HEK293 (cell line): ENCODE measurements around the gene ACIN1.
A peak's percentile ranks its signal among the peaks of the same experiment; 100 is the strongest.

Experiments used
- CTCF ChIA-PET: fragments of 350-600 bp; formaldehyde crosslinking; extraction: SDS; loops from one replicate; lab custom pipeline; 2021; ENCODE audit warnings: antibody characterized with exemption; lab: Yijun Ruan, JAX
- POLR2A ChIA-PET: fragments of 300-600 bp; formaldehyde crosslinking; extraction: SDS; loops from one replicate; lab custom pipeline; 2020; ENCODE audit warnings: antibody characterized with exemption, inconsistent platforms; lab: Yijun Ruan, JAX
- H3K27ac ChIP-seq: fragments of 200-500 bp; sonication (Bioruptor generic); 2 replicates; pipeline ENCODE4 v1.5.1; 2014; ENCODE audit warnings: low read depth, low read length, control low read depth, inconsistent platforms; ENCODE audit errors: extremely low read depth
- H3K36me3 ChIP-seq, 2 experiments: fragments of 200-500 bp in 1 of 2; sonication (Bioruptor generic) in 1 of 2; 1 replicate in 1 of 2; 2 replicates in 1 of 2; pipeline ENCODE4 v1.5.1; 2014 to 2017; ENCODE audit warnings: inconsistent platforms in 2 of 2, low read length in 2 of 2; ENCODE audit not compliant: control insufficient read depth in 2 of 2, insufficient read depth in 1 of 2
- H3K4me1 ChIP-seq: fragments of 200-500 bp; sonication (Bioruptor generic); 2 replicates; pipeline ENCODE4 v1.5.1; 2014; ENCODE audit warnings: mild to moderate bottlenecking, low read length, inconsistent platforms; ENCODE audit not compliant: control insufficient read depth, insufficient read depth
- H3K4me3 ChIP-seq: 2 replicates; pipeline ENCODE4 v1.5.1; 2011; ENCODE audit warnings: low read depth, mild to moderate bottlenecking, control low read depth, low read length, moderate library complexity
- H3K9me3 ChIP-seq: fragments of 200-500 bp; sonication (Bioruptor generic); 2 replicates; pipeline ENCODE4 v1.5.1; 2014; ENCODE audit warnings: low read depth, low read length, inconsistent platforms; ENCODE audit not compliant: control insufficient read depth, insufficient read depth
- HOXD13 ChIP-seq: sonication (generic); formaldehyde crosslinking; IDR thresholded peaks from 2 replicates; pipeline ENCODE4 v1.8.0; 2022; ENCODE audit warnings: missing genetic modification reagents, borderline replicate concordance
- MZF1 ChIP-seq: fragments of 450-650 bp; formaldehyde crosslinking; IDR thresholded peaks from 2 replicates; pipeline ENCODE4 v1.5.1; 2017; ENCODE audit warnings: missing biosample characterization, missing genetic modification characterization, borderline replicate concordance
- RBAK ChIP-seq: fragments of 450-650 bp; formaldehyde crosslinking; IDR thresholded peaks from 2 replicates; pipeline ENCODE4 v1.5.1; 2016; ENCODE audit warnings: missing biosample characterization, missing genetic modification characterization
- SCRT1 ChIP-seq: fragments of 450-650 bp; formaldehyde crosslinking; IDR thresholded peaks from 2 replicates; pipeline ENCODE4 v1.5.1; 2016; ENCODE audit warnings: missing biosample characterization, missing genetic modification characterization, borderline replicate concordance
- ZBTB6 ChIP-seq: fragments of 450-650 bp; formaldehyde crosslinking; IDR thresholded peaks from 2 replicates; pipeline ENCODE4 v1.5.1; 2017; ENCODE audit warnings: missing biosample characterization, missing genetic modification characterization
- ZFP69B ChIP-seq: fragments of 450-650 bp; formaldehyde crosslinking; IDR thresholded peaks from 2 replicates; pipeline ENCODE4 v1.5.1; 2016; ENCODE audit warnings: missing biosample characterization, missing genetic modification characterization
- ZNF10 ChIP-seq: fragments of 450-650 bp; formaldehyde crosslinking; IDR thresholded peaks from 2 replicates; pipeline ENCODE4 v1.5.1; 2017; ENCODE audit warnings: missing biosample characterization, missing genetic modification characterization
- ZNF112 ChIP-seq: fragments of 450-650 bp; formaldehyde crosslinking; IDR thresholded peaks from 2 replicates; pipeline ENCODE4 v1.5.0; 2017; ENCODE audit warnings: missing biosample characterization, missing genetic modification characterization
- ZNF169 ChIP-seq: fragments of 450-650 bp; formaldehyde crosslinking; IDR thresholded peaks from 2 replicates; pipeline ENCODE4 v1.5.1; 2016; ENCODE audit warnings: missing biosample characterization, missing genetic modification characterization
- ZNF18 ChIP-seq: fragments of 450-650 bp; formaldehyde crosslinking; IDR thresholded peaks from 2 replicates; pipeline ENCODE4 v1.5.1; 2016; ENCODE audit warnings: missing biosample characterization, missing genetic modification characterization
- ZNF610 ChIP-seq: fragments of 450-650 bp; formaldehyde crosslinking; IDR thresholded peaks from 2 replicates; pipeline ENCODE4 v1.5.1; 2016; ENCODE audit warnings: missing biosample characterization, missing genetic modification characterization, borderline replicate concordance
- ZNF639 ChIP-seq: fragments of 450-650 bp; formaldehyde crosslinking; IDR thresholded peaks from 2 replicates; pipeline ENCODE4 v1.5.1; 2016; ENCODE audit warnings: missing biosample characterization, missing genetic modification characterization
- ZNF670 ChIP-seq: fragments of 450-650 bp; formaldehyde crosslinking; IDR thresholded peaks from 2 replicates; pipeline ENCODE4 v1.5.1; 2016; ENCODE audit warnings: missing biosample characterization, missing genetic modification characterization, low read depth
- ZNF768 ChIP-seq: fragments of 450-650 bp; formaldehyde crosslinking; IDR thresholded peaks from 2 replicates; pipeline ENCODE4 v1.5.1; 2018; ENCODE audit warnings: missing biosample characterization, mild to moderate bottlenecking, missing genetic modification characterization
- ZNF776 ChIP-seq: fragments of 450-650 bp; formaldehyde crosslinking; IDR thresholded peaks from 2 replicates; pipeline ENCODE4 v1.5.0; 2017; ENCODE audit warnings: missing biosample characterization, missing genetic modification characterization, borderline replicate concordance
- TF ChIP-seq, protein P1 (sequence below): fragments of 450-650 bp; formaldehyde crosslinking; IDR thresholded peaks from 2 replicates; pipeline ENCODE4 v1.5.1; 2016; ENCODE audit warnings: missing biosample characterization, missing genetic modification characterization
- TF ChIP-seq, protein P2 (sequence below): fragments of 450-650 bp; formaldehyde crosslinking; IDR thresholded peaks from 2 replicates; pipeline ENCODE4 v1.5.1; 2016; ENCODE audit warnings: missing biosample characterization, missing genetic modification characterization
- TF ChIP-seq, protein P3 (sequence below): fragments of 450-650 bp; formaldehyde crosslinking; IDR thresholded peaks from 2 replicates; pipeline ENCODE4 v1.5.1; 2016; ENCODE audit warnings: missing biosample characterization, missing genetic modification characterization
- TF ChIP-seq, protein P4 (sequence below): fragments of 450-650 bp; formaldehyde crosslinking; IDR thresholded peaks from 2 replicates; pipeline ENCODE4 v1.5.1; 2017; ENCODE audit warnings: missing biosample characterization, missing genetic modification characterization

ACIN1 gene

DNA sequence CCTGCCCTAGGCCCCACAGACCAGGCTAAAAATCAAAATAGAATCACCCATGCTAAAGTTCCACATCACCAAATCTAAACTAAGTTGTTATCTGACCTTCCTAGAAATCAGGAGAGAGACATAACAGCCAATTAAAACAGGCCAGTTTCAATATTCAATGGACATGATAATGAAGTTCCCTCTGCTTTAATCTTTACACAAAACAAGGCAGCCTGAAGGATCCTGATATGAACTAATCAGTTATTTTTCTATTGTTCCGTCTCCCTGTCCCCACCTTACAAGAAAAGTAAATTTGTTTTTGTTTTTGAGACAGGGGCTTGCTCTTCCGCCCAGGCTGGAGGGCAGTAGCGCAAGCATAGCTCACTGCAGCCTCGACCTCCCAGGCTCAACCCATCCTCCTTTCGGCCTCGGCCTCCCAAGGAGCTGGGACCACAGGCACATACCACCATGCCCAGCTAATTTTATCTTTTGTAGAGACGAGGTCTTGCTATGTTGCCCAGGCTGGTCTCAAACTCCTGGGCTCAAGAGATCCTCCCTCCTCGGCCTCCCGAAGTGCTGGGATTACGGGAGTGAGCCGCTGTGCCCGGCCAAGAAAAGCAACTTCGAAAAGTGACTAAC is 29.5 kb upstream of the ACIN1 start (continued):
- no peak for TF ChIP-seq RBAK (tag by site-specific recombination)

GRCh38 chr14:23123419-23123818 is 28.5 kb upstream of the ACIN1 start:
- Histone ChIP-seq H3K9me3 (no peaks in the 10 kb centered on the region), H3K4me1 (no peaks in the 10 kb centered on the region), H3K36me3 (peaks cover 0 to 6% of the 10 kb centered on the region in 2 experiments; a peak in 1 of 3 replicates), H3K27ac (no peak overlapping the region), H3K4me3 (no peak overlapping the region)
- CTCF ChIA-PET = interaction anchor here (0.6 to 11.2 kb wide), 7 partner anchors 29 to 170 kb away, joined by 3 to 424 read pairs (median 3); partner anchors contain the start of gene SLC7A8
- POLR2A ChIA-PET = interaction anchor here (0.6 to 1.0 kb wide), 2 partner anchors 60 to 172 kb away, joined by 3 read pairs; partner anchors contain the start of gene SLC7A8
- TF ChIP-seq ZNF10 (tag by site-specific recombination) = peak; percentile 61
- TF ChIP-seq ZFP69B (tag by site-specific recombination) = no peak

DNA sequence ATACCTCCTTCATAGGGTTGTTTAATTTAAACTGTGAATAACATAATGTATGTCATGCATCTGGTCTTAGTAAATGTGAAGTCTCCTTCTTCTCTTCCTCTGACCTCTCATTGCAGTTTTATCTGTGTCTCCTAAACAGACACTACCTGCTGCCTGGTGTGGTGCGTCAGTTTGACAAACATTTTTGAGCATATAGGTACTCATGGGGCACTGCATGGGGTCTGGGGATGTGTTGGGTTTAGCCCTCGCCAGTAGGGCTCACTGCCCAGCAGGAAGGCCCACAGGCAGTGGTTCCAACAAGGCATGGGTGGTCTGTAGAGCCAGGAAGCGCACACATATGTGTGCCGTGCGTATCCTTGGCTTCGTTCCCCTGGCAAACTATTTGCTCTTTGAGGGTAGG is 27.1 kb upstream of the ACIN1 start:
- Histone ChIP-seq H3K9me3 (no peaks in the 10 kb centered on the region), H3K36me3 (peaks cover 0 to 2% of the 10 kb centered on the region in 2 experiments; a peak in 1 of 3 replicates), H3K4me1 (no peaks in the 10 kb centered on the region), H3K27ac (no peak overlapping the region), H3K4me3 (no peak overlapping the region)
- CTCF ChIA-PET = interaction anchor here (0.6 to 11.2 kb wide), 22 partner anchors 8 to 263 kb away, joined by 3 to 424 read pairs (median 6); partner anchors contain the start of genes HOMEZ, PPP1R3E and SLC7A8
- POLR2A ChIA-PET = no interaction called here
- TF ChIP-seq, protein P1, sequence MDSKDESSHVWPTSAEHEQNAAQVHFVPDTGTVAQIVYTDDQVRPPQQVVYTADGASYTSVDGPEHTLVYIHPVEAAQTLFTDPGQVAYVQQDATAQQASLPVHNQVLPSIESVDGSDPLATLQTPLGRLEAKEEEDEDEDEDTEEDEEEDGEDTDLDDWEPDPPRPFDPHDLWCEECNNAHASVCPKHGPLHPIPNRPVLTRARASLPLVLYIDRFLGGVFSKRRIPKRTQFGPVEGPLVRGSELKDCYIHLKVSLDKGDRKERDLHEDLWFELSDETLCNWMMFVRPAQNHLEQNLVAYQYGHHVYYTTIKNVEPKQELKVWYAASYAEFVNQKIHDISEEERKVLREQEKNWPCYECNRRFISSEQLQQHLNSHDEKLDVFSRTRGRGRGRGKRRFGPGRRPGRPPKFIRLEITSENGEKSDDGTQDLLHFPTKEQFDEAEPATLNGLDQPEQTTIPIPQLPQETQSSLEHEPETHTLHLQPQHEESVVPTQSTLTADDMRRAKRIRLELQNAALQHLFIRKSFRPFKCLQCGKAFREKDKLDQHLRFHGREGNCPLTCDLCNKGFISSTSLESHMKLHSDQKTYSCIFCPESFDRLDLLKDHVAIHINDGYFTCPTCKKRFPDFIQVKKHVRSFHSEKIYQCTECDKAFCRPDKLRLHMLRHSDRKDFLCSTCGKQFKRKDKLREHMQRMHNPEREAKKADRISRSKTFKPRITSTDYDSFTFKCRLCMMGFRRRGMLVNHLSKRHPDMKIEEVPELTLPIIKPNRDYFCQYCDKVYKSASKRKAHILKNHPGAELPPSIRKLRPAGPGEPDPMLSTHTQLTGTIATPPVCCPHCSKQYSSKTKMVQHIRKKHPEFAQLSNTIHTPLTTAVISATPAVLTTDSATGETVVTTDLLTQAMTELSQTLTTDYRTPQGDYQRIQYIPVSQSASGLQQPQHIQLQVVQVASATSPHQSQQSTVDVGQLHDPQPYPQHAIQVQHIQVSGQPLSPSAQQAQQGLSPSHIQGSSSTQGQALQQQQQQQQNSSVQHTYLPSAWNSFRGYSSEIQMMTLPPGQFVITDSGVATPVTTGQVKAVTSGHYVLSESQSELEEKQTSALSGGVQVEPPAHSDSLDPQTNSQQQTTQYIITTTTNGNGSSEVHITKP (tag by site-specific recombination) = no peak
- no peak for TF ChIP-seq ZNF768 (tag by site-specific recombination)
- TF ChIP-seq ZBTB6 (tag by site-specific recombination) = no peak
- no peak for TF ChIP-seq ZNF776
- TF ChIP-seq HOXD13 (CRISPR knock-in tag) = no peak
- no peak for TF ChIP-seq ZNF169 (tag by site-specific recombination)
- TF ChIP-seq SCRT1 = no peak
- TF ChIP-seq ZNF18 (tag by site-specific recombination) = no peak
- TF ChIP-seq MZF1 (tag by site-specific recombination) = no peak
- TF ChIP-seq, protein P2, sequence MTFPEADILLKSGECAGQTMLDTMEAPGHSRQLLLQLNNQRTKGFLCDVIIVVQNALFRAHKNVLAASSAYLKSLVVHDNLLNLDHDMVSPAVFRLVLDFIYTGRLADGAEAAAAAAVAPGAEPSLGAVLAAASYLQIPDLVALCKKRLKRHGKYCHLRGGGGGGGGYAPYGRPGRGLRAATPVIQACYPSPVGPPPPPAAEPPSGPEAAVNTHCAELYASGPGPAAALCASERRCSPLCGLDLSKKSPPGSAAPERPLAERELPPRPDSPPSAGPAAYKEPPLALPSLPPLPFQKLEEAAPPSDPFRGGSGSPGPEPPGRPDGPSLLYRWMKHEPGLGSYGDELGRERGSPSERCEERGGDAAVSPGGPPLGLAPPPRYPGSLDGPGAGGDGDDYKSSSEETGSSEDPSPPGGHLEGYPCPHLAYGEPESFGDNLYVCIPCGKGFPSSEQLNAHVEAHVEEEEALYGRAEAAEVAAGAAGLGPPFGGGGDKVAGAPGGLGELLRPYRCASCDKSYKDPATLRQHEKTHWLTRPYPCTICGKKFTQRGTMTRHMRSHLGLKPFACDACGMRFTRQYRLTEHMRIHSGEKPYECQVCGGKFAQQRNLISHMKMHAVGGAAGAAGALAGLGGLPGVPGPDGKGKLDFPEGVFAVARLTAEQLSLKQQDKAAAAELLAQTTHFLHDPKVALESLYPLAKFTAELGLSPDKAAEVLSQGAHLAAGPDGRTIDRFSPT (tag by site-specific recombination) = no peak
- TF ChIP-seq ZFP69B (tag by site-specific recombination) = no peak
- TF ChIP-seq, protein P3, sequence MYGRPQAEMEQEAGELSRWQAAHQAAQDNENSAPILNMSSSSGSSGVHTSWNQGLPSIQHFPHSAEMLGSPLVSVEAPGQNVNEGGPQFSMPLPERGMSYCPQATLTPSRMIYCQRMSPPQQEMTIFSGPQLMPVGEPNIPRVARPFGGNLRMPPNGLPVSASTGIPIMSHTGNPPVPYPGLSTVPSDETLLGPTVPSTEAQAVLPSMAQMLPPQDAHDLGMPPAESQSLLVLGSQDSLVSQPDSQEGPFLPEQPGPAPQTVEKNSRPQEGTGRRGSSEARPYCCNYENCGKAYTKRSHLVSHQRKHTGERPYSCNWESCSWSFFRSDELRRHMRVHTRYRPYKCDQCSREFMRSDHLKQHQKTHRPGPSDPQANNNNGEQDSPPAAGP (tag by site-specific recombination) = no peak
- no peak for TF ChIP-seq ZNF670
- TF ChIP-seq ZNF112 (tag by site-specific recombination) = no peak
- no peak for TF ChIP-seq ZNF610 (tag by site-specific recombination)
- TF ChIP-seq, protein P4, sequence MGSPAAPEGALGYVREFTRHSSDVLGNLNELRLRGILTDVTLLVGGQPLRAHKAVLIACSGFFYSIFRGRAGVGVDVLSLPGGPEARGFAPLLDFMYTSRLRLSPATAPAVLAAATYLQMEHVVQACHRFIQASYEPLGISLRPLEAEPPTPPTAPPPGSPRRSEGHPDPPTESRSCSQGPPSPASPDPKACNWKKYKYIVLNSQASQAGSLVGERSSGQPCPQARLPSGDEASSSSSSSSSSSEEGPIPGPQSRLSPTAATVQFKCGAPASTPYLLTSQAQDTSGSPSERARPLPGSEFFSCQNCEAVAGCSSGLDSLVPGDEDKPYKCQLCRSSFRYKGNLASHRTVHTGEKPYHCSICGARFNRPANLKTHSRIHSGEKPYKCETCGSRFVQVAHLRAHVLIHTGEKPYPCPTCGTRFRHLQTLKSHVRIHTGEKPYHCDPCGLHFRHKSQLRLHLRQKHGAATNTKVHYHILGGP (tag by site-specific recombination) = no peak
- TF ChIP-seq ZNF639 (tag by site-specific recombination) = no peak
